Fibroblast of lung (primary cell): Measurements from ENCODE around the gene TSPAN18.

Experiments used
- CTCF ChIP-seq, 2 donors: IDR thresholded peaks in 1 of 2; conservative IDR thresholded peaks in 1 of 2; 1 replicate in 1 of 2; 2 replicates in 1 of 2; pipeline ENCODE4 v1.5.1; 2011 to 2012; ENCODE audit warnings: low read length in 2 of 2, control low read depth in 1 of 2, inconsistent platforms in 1 of 2, low read depth in 1 of 2, mild to moderate bottlenecking in 1 of 2
- EZH2 ChIP-seq: IDR thresholded peaks from 2 replicates; pipeline ENCODE4 v1.5.1; 2012; ENCODE audit warnings: low read length, control low read depth, mild to moderate bottlenecking; ENCODE audit errors: missing control alignments

GRCh38 chr11:44901786-44902185 lies 175.0 kb downstream of the TSPAN18 start:
- no peak for TF ChIP-seq CTCF (conservative IDR thresholded peaks at IDR 0.05 in 1 of 2, IDR thresholded peaks at IDR 0.05 in 1 of 2; ENCODE audit: low read depth in 1 of 2, low read length in 2 of 2)
- no peak for TF ChIP-seq EZH2
